Activated T-cell treated with anti-CD3 and anti-CD28 coated beads, Interleukin-2, amount 50 U/mL, for 4 hours (primary cell): ENCODE data around the gene COL4A3. TPM values are rescaled to one million over a fixed set of nuclear protein-coding genes. Genes with fewer than 3 reads are reported as not detected.

Source experiments
- ATAC-seq, 2 donors: fragments of 200-7000 bp; cut with Tn5 transposase; one replicate each; pipeline ENCODE4 v1.10.0; 2021
- DNase-seq: peaks from one replicate; pipeline ENCODE4 v3.0.0-alpha.2; 2020
- H3K27me3 Mint-ChIP-seq: one replicate; pipeline ENCODE4 v1.8.0; 2021; ENCODE audit warnings: low read depth, mixed read lengths
- H3K36me3 Mint-ChIP-seq: one replicate; pipeline ENCODE4 v1.8.0; 2022; ENCODE audit warnings: mixed read lengths; ENCODE audit not compliant: insufficient read depth
- H3K4me1 Mint-ChIP-seq: one replicate; pipeline ENCODE4 v1.8.0; 2021; ENCODE audit warnings: low read depth, mixed read lengths
- H3K4me3 Mint-ChIP-seq: one replicate; pipeline ENCODE4 v1.8.0; 2021; ENCODE audit warnings: mild to moderate bottlenecking, moderate library complexity, mixed read lengths
- H3K9me3 Mint-ChIP-seq: one replicate; pipeline ENCODE4 v1.8.0; 2021; ENCODE audit warnings: mixed read lengths
- total RNA-seq, 3 donors: library from RNA; stranded (reverse); gene quantifications; one replicate each; pipeline ENCODE4 v1.2.1, GENCODE V29; 2021

The COL4A3 gene
- total RNA-seq, 3 donors from 2014 or later, result 0.16 TPM; not detected in 2

DNA sequence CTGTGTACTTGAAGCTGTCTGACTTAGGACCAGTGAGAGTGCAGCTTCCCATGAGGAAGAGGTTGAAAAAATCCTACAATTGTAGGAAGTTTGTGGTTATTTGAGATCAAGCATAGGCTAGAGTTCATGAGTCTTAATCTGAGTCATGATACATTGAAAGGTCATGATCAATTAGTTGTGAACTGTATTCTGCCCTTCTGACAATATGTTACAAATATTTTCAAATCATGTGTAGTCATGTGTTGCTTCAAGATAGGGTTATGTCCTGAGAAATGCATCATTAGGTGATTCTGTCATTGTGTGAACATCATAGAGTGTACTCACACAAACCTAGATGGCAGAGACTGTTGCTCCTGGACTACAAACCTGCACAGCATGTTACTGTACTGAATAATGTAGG lies 92.2 kb downstream of the COL4A3 start:
- ATAC-seq (no peak), DNase-seq (no peak)
- Mint-ChIP-seq H3K9me3 (no peaks in the 10 kb centered on the region), H3K27me3 (peaks cover 4% of the 10 kb centered on the region), H3K4me1 (no peaks in the 10 kb centered on the region), H3K4me3 (no peak overlapping the region), H3K36me3 (no peaks in the 10 kb centered on the region)

DNA sequence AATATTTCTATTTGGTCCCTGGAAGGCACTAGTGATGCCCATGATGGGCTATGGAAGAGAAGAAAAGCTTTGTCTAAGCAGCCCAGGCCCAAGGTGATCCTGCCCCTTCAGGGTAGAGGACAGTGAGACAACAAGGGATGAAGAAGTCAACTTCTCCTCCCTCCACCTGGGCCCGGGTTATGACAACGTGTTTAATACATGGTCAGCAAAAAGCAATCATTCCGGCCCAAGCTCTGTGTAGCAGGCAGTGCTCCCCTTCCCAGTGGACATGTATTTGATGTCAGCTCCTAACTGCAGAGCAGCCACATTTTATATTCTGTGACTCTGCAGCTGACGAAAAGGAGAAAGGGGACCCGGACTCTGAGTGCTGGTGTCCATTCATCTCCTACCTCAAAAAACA lies 93.4 kb downstream of the COL4A3 start:
- ATAC-seq, result no peak
- Mint-ChIP-seq H3K4me3 (no peak overlapping the region), H3K27me3 (peaks cover 4% of the 10 kb centered on the region)

DNA sequence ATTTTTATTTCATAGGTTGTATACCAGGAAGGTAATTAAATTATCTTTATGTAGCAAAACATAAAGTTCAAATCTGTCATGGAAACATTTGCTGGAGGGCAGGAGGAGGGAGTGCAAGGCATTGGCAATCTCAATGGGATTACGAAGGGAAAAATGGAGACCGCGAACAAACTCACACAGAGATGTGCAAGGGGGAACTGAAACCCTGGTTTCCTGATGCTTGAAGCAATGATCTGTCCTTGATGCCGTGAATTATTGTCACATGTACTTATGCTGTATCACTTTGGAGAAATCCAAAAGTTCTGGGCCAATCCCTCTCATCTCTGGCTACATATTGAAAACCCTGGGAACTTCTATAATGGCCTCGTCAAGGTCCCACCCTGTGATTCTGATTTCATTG lies 95.6 kb downstream of the COL4A3 start:
- Mint-ChIP-seq H3K27me3 (no peaks in the 10 kb centered on the region), H3K9me3 (no peaks in the 10 kb centered on the region), H3K4me3 (no peak overlapping the region), H3K36me3 (peaks cover 2% of the 10 kb centered on the region), H3K4me1 (no peaks in the 10 kb centered on the region)
- ATAC-seq, result no peak
- DNase-seq, result no peak

More for the DNA sequence above, 93.4 kb downstream of the COL4A3 start:
- no peaks in the 10 kb centered on the region for H3K9me3 Mint-ChIP-seq
- no peaks in the 10 kb centered on the region for H3K4me1 Mint-ChIP-seq
- no peak for DNase-seq
- H3K36me3 Mint-ChIP-seq, result peaks cover 2% of the 10 kb centered on the region

DNA sequence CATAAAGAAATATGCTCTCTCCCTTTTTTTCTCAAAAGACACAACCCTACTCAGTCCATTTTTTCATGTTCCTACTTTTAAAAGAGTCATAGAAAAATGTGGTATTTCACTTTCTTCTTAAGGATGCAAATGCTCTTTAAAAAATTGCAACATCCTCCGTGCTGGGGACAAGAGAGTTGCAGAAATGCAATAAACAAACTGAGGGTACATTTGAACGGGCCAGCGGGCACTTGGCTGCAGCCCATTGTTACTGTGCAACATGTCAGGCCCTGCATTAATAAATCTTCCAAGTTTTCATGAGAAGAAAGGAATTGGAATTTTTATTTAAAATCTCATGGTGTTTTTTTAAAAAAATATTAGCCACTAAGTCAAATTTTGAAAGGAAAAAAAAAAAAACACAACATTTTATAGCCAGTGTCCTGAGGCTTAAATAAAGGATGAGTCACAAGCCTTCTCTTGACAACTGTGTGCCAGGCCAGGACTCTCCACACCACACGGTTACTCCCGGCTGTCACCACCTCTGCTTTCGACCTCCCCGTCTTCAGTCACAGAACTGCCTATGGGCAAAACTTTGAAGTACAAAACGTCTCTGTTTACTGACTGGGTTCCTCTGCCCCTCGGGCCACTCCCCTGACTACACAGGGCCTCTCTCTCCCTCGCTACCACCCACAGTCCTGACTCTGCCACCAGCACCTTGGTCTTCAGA lies 103.1 kb downstream of the COL4A3 start:
- Mint-ChIP-seq H3K27me3 (peaks cover 2% of the 10 kb centered on the region), H3K36me3 (peaks cover under 1% of the 10 kb centered on the region), H3K4me3 (no peak overlapping the region), H3K9me3 (no peaks in the 10 kb centered on the region), H3K4me1 (no peaks in the 10 kb centered on the region)
- DNase-seq, result no peak
- no peak for ATAC-seq

DNA sequence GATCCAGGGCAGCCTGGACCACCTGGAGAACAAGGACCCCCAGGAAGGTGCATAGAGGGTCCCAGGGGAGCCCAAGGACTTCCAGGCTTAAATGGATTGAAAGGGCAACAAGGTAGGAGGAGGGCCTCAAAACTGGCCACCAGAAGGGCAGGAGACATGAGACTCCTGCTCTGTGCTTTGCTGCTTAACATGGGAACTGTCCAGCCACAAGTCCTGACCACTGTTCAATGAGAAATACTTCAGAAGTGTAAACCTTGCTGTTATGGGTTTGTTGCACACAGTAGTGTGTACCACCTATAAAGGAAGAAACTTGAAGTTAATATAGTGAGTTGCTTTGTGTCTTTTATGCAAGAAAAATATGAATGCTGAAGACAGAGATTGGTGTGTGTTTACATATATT lies 116.5 kb downstream of the COL4A3 start:
- no peak for DNase-seq
- Mint-ChIP-seq H3K4me1 (no peaks in the 10 kb centered on the region), H3K36me3 (peaks cover 3% of the 10 kb centered on the region), H3K27me3 (no peaks in the 10 kb centered on the region), H3K9me3 (peaks cover 11% of the 10 kb centered on the region), H3K4me3 (no peak overlapping the region)
- no peak for ATAC-seq

DNA sequence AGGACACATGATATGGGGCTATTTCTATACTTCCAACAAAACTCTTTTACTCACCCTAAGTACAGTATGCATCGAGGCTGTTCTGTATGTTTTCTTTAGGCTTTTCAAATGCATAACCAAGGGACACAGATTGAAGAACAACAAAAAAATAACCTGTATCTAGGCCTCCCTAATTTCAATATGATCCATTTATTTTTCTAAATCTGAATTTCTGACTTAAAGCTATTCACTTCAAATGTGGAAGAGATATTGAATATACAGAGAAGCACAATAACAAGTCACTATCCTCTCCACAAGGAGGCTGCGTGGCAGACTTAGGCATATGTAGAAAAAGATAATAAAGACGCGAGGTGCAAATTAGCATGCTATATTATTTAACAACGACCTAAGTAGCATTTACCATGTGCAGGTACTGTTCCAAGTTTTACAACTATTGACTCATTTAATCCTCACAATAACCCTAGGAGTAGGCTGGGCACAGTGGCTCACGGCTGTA lies 121.4 kb downstream of the COL4A3 start:
- no peak overlapping the region for H3K4me3 Mint-ChIP-seq
- ATAC-seq (no peak), DNase-seq (no peak)
- no peaks in the 10 kb centered on the region for H3K27me3 Mint-ChIP-seq
- peaks cover 3% of the 10 kb centered on the region for H3K36me3 Mint-ChIP-seq
- H3K9me3 Mint-ChIP-seq, result peaks cover 11% of the 10 kb centered on the region
- H3K4me1 Mint-ChIP-seq, result no peaks in the 10 kb centered on the region

DNA sequence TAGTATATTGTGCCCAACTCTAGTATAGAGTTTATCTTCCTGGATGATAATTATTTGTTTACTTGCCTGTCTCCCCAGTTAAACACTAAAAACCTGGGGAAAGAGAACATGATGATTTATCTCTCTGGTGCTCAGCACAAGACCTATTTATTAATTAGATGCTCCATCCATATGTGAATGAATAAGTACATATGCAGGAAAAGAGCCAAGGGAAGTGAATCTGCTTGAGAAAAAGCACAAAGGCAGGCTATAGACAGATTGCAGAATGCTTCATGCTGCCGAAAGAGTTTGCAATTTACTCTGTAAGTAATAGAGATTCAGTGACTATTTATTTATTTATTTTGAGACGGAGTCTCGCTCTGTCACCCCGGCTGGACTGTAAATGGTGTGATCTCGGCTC lies 123.3 kb downstream of the COL4A3 start:
- Mint-ChIP-seq H3K4me3 (no peak overlapping the region), H3K4me1 (no peaks in the 10 kb centered on the region), H3K27me3 (no peaks in the 10 kb centered on the region), H3K9me3 (peaks cover 5% of the 10 kb centered on the region), H3K36me3 (peaks cover 2% of the 10 kb centered on the region)
- no peak for ATAC-seq
- DNase-seq, result no peak

DNA sequence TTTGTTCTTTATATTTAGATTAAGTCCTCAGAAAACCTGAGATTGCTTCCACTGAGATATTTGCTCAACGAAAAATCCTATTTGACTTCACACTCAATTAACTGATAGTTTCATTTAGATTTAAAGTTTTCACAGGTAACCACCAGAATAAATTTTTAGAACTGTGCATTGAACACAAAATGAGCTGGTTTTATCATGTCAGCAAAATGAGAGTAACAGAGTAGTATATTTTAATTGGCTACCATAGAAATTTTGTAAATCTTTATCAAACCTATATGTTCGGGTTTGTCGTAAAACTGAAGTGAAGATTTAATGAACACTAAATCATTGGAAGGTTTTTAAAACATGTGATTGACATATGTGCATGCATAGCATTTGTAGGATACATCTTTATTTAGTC lies 127.9 kb downstream of the COL4A3 start:
- ATAC-seq (no peak), DNase-seq (no peak)
- Mint-ChIP-seq H3K4me3 (no peak overlapping the region), H3K36me3 (no peaks in the 10 kb centered on the region), H3K4me1 (no peaks in the 10 kb centered on the region), H3K9me3 (no peaks in the 10 kb centered on the region), H3K27me3 (peaks cover 2% of the 10 kb centered on the region)

DNA sequence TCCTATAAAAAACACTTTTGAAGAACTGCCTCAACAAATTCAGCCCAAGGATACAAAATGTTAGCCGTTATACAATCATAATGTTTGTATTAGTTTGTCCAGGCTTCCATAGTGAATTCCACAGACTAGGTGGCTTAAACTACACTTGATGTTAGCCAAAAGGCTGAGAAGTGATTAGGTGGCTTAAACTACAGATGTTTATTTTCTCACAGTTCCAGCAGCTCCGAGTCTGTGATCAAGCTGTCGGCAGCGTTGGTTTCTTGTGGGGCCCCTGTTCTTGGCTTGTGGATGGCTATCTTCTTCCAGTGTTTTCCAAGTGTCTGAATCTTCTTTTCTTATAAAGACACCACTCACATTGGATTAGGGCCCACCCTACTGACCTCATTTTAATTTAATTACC lies 129.1 kb downstream of the COL4A3 start:
- Mint-ChIP-seq H3K4me1 (no peaks in the 10 kb centered on the region), H3K4me3 (no peak overlapping the region), H3K9me3 (no peaks in the 10 kb centered on the region), H3K27me3 (peaks cover 4% of the 10 kb centered on the region), H3K36me3 (no peaks in the 10 kb centered on the region)
- no peak for ATAC-seq
- DNase-seq, result no peak

DNA sequence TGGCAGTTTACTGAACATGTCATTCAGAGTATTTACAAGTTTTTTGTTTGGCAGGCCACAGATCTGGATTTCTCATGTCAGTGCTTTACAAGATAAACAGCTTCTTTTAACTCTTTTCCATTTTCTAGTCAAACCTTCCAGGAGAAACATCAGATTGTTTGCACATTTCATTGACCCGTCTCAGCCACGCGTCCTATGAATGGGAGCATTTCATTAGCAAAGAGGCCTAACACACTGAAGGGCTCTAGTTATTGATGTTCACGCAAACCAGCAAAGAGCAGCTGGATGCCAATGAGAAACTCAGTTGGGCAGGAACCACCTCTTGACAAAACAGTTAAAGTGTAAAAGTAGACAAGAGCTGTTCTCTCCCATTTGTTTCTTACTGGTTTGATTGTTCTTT lies 131.4 kb downstream of the COL4A3 start:
- H3K4me1 Mint-ChIP-seq, result no peaks in the 10 kb centered on the region
- H3K27me3 Mint-ChIP-seq, result peaks cover 4% of the 10 kb centered on the region
- no peak for ATAC-seq
- H3K4me3 Mint-ChIP-seq, result no peak overlapping the region
- no peaks in the 10 kb centered on the region for H3K9me3 Mint-ChIP-seq
- no peak for DNase-seq
- peaks cover 5% of the 10 kb centered on the region for H3K36me3 Mint-ChIP-seq

DNA sequence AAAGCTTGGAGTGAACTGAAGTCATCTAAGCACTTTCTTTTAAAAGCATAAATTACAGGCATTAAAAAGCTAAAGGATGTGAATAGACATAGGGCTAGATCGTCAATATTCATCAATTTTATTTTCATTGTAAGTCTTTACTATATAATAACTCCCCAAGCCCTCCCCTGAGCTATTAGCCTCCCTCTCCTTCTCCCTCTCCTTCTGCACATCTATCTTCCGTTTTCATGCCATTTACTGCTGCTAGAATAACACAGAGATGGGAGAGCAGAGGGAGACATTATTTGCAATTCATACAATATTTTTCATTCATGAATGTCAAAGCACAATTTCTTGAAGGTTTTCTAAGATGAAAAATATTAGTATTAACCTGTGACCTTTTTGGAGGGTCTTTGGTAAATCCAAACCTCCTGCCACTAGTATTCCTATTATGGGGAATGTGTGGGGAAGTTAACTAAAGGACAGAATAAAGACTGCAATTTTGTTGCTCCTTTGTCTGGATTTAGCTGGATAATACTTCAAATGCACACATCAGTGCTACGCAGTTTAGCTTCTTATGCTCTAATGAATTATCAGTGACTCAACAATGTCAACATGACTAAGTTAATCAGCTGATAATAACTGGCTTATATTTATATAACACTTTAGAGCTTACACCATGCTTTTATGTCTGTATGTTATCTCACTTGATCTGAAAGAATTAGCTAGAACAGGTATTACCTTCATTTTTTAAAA lies 132.4 kb downstream of the COL4A3 start:
- no peaks in the 10 kb centered on the region for H3K9me3 Mint-ChIP-seq
- H3K27me3 Mint-ChIP-seq, result peaks cover 4% of the 10 kb centered on the region
- no peak overlapping the region for H3K4me3 Mint-ChIP-seq
- ATAC-seq (no peak), DNase-seq (no peak)
- H3K4me1 Mint-ChIP-seq, result no peaks in the 10 kb centered on the region
- H3K36me3 Mint-ChIP-seq, result peaks cover 5% of the 10 kb centered on the region

DNA sequence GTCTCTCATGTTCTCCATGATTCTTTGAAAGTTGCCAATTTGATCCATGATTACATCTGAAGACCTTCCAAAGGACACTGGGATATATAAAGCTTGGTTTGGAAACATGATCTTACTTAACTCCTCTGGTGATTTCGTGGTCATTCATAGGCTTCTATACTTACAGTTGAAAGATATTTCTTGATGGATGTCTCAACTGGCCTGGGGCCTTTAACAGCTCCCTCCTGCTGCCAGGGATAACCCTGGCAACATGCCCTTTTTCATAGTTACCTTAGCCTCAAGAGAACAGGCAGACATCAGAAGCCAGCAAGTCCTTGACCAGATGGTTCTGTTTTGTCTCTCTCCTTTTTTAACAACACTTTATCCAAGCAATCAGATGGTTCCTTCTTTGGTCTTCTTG lies 137.1 kb downstream of the COL4A3 start:
- no peak for ATAC-seq
- H3K36me3 Mint-ChIP-seq, result peaks cover 5% of the 10 kb centered on the region
- no peak overlapping the region for H3K4me3 Mint-ChIP-seq
- H3K9me3 Mint-ChIP-seq, result no peaks in the 10 kb centered on the region
- no peak for DNase-seq
- peaks cover 3% of the 10 kb centered on the region for H3K27me3 Mint-ChIP-seq
- no peaks in the 10 kb centered on the region for H3K4me1 Mint-ChIP-seq

DNA sequence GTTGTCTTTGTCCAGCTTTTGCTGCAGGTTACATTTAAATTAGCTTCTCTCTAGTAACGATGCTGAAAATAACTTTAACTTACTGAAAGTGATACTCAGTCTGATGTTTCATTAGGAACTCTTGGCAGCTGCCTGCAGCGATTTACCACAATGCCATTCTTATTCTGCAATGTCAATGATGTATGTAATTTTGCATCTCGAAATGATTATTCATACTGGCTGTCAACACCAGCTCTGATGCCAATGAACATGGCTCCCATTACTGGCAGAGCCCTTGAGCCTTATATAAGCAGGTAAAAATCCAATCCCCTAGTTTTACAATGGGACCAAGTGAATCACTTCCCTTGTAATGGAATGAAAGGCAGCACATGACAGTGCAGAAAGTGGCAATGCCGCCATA lies 144.4 kb downstream of the COL4A3 start:
- H3K9me3 Mint-ChIP-seq, result no peaks in the 10 kb centered on the region
- no peaks in the 10 kb centered on the region for H3K4me1 Mint-ChIP-seq
- no peak overlapping the region for H3K4me3 Mint-ChIP-seq
- no peaks in the 10 kb centered on the region for H3K36me3 Mint-ChIP-seq
- no peaks in the 10 kb centered on the region for H3K27me3 Mint-ChIP-seq
- no peak for ATAC-seq
- DNase-seq, result no peak

DNA sequence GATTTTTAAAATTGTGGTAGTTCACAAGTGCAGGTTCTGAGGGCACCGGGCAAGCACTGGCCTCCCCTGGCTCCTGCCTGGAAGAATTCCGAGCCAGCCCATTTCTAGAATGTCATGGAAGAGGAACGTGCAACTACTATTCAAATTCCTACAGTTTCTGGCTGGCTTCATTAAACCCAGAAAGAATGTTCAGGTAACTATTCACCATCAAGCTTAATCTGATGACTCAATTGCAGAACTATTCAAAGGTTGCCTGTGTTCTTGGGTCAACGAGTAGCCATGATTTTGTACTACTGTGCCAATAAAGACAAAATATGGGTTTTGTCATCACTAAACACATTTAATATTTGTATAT lies 146.3 kb downstream of the COL4A3 start:
- Mint-ChIP-seq H3K36me3 (no peaks in the 10 kb centered on the region), H3K27me3 (no peaks in the 10 kb centered on the region), H3K9me3 (no peaks in the 10 kb centered on the region), H3K4me3 (no peak overlapping the region), H3K4me1 (no peaks in the 10 kb centered on the region)
- ATAC-seq, result no peak
- no peak for DNase-seq

DNA sequence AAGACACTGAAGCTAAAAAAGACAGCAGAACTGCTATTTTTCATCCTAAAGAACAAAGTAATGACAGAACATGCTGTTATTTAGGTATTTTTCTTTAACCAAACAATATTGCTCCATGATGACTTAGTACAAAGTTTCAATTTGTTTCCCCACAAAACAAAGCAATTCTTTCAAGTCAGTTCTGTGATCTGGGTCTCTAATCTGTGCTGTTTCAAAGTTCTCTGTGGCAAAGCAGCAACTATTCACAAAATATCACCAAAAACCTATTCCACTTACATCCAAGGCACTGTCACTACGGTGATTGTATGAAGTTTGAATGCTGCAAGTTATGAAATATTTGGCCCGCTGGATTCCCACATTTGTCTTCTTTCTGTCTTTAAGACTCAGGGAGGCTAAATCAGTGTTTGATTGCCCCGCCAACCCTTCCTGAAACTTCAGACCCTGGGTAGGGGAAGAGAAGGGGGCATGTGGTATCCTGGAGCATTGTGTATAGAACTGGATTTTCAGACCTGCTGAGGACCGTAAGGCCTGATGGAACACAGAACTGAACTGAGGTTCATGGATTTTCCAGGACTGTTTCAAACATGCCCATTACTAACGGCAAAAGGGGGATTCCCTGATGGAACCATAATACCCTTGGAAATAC lies 147.6 kb downstream of the COL4A3 start:
- no peak overlapping the region for H3K4me3 Mint-ChIP-seq
- no peaks in the 10 kb centered on the region for H3K36me3 Mint-ChIP-seq
- H3K4me1 Mint-ChIP-seq, result no peaks in the 10 kb centered on the region
- no peak for ATAC-seq
- H3K9me3 Mint-ChIP-seq, result peaks cover 2% of the 10 kb centered on the region
- no peak for DNase-seq
- H3K27me3 Mint-ChIP-seq, result no peaks in the 10 kb centered on the region
